ENCODE measurements around the gene POLR3H.

Gene POLR3H

DNA sequence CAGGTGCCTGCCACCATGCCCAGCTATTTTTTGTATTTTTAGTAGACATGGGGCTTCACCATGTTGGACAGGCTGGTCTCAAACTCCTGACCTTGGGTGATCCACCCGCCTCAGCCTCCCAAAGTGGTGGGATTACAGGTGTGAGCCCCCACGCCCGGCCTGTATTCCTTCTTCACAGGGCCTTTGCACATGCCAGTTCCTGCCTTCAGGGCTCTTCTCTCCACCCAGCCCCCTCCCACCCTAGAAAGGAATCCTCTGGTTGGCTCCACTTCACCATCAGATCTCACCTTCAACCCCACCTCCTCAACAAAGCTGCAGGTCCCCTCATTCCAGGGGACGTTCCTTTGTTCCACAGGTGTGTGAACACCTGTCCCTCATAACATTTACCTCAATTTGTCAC lies 2.0 kb downstream of the POLR3H start:
- FAIRE-seq: no peak
- no peak for DNase-seq (ENCODE audit: insufficient read length, low spot score)
- TF ChIP-seq, protein P1, sequence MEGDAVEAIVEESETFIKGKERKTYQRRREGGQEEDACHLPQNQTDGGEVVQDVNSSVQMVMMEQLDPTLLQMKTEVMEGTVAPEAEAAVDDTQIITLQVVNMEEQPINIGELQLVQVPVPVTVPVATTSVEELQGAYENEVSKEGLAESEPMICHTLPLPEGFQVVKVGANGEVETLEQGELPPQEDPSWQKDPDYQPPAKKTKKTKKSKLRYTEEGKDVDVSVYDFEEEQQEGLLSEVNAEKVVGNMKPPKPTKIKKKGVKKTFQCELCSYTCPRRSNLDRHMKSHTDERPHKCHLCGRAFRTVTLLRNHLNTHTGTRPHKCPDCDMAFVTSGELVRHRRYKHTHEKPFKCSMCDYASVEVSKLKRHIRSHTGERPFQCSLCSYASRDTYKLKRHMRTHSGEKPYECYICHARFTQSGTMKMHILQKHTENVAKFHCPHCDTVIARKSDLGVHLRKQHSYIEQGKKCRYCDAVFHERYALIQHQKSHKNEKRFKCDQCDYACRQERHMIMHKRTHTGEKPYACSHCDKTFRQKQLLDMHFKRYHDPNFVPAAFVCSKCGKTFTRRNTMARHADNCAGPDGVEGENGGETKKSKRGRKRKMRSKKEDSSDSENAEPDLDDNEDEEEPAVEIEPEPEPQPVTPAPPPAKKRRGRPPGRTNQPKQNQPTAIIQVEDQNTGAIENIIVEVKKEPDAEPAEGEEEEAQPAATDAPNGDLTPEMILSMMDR (IDR thresholded peaks at IDR 0.05; ENCODE audit: insufficient read depth, missing control alignments): no peak

DNA sequence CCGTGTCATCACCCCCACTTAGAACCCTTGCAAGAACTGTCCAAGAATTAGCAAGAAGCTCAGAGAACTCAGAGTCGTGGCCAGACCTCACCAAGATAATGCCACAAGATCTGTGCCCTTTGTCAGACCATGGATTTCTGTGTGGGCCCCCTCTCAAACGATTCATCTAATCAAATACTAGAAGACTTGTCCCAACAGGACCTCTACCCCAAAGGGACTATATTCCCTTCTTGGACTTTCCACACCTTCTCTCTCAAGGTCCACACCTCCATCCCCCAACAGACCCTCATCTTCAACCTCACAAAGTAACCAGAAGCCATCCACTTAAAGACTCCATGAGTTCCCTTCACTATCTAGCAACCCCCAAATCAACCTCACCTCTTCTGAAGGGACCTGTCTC lies 2.8 kb downstream of the POLR3H start:
- FAIRE-seq (no peak), DNase-seq (ENCODE audit: insufficient read length, low spot score) (no peak)
- TF ChIP-seq, protein P1 (IDR thresholded peaks at IDR 0.05; ENCODE audit: insufficient read depth, missing control alignments): no peak

DNA sequence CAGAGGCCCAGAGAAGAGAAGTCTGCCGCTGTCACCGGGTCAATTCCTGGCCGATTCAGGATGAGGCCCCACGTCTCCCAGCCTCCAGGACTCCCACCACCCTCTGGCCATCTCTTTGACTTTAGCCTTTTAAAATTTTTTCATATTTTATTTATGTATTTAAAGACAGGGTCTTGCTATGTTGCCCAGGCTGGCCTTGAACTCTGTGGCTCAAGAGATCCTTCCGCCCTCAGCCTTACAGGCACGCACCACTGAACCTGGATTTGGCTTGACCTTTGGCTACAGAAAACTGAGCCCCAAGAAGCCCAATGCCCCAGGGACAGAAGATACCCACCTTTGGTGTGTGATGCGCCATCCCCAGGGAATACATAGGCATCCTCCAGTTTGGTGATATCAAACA lies 3.9 kb downstream of the POLR3H start:
- no peak for FAIRE-seq
- DNase-seq (ENCODE audit: insufficient read length, low spot score): no peak
- TF ChIP-seq, protein P1 (IDR thresholded peaks at IDR 0.05; ENCODE audit: insufficient read depth, missing control alignments): no peak

DNA sequence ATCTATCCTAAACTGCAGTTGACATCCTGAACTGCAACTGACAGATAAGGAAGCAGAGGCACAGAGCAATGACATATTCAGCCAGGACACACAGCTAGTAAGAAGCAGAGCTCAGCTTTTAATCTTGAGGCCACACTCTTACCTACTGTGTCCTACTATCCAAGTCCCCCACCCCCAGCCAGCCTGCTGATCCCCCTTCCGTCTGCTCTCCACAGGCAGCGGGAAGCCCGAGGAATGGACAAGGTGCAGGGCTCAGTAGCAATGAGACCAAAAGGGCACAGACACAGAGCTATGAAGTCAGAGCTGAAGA lies 4.3 kb downstream of the POLR3H start:
- TF ChIP-seq, protein P1 (IDR thresholded peaks at IDR 0.05; ENCODE audit: insufficient read depth, missing control alignments): no peak
- FAIRE-seq (no peak), DNase-seq (ENCODE audit: insufficient read length, low spot score) (no peak)

DNA sequence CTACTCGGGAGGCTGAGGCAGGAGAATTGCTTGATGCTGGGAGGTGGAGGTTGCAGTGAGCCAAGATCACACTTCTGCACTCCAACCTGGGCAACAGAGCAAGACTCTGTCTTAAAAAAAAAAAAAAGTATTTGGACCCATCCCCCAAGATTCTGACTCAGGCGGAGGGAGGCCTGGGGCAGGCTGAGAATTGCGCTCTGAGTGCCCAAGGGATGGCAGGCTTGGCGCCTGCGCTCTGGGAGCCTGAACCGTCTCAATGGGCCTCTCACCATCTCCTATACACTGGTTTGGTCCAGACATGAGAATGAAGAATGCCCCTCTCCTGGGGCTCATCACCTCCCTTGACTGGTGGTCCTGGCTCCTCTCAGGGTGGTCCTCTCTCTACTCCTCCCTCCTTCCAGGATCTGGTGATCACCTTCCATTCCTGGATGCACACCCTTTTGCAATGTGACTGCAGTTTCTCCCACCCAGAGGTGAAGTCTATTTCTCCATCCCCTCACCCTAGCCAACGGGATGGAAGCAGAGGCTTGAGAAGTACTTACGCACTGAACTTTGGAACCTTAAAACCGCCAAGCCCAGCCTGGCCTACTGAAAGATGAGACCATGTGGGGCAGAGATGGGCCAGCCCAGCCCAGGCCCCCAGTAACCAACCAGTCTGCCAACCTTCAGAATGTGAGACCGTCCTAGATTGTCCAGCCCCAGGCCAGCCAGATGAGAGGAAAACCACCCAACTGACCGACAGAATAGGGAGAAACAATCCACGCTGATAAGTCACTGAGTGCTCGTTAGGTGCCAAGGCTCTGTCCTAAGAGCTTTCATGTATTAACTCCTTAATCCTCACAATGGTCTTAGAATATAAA lies 4.9 kb downstream of the POLR3H start:
- TF ChIP-seq, protein P1 (IDR thresholded peaks at IDR 0.05; ENCODE audit: insufficient read depth, missing control alignments): no peak
- DNase-seq (ENCODE audit: insufficient read length, low spot score) (no peak), FAIRE-seq (no peak)

DNA sequence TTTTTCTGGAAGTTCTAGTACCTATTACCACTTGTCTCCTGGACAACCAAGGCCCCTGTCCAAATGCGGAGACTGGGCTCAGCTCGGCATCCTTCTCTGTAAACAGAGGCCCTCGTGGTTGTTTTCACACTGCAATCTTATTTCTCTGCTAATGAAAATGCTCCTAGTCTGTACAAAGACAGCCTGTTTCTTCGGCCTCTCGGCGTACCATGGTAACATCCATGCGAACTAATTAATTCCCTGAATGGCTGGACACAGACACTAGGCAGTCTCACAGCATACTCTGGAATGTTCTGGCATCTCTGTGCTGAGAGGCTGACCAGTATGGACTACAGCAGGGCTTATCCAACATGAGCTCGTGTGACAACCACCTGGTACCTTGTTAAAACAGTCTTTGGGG lies 5.7 kb downstream of the POLR3H start:
- TF ChIP-seq, protein P1 (IDR thresholded peaks at IDR 0.05; ENCODE audit: insufficient read depth, missing control alignments): no peak
- no peak for FAIRE-seq
- no peak for DNase-seq (ENCODE audit: insufficient read length, low spot score)

DNA sequence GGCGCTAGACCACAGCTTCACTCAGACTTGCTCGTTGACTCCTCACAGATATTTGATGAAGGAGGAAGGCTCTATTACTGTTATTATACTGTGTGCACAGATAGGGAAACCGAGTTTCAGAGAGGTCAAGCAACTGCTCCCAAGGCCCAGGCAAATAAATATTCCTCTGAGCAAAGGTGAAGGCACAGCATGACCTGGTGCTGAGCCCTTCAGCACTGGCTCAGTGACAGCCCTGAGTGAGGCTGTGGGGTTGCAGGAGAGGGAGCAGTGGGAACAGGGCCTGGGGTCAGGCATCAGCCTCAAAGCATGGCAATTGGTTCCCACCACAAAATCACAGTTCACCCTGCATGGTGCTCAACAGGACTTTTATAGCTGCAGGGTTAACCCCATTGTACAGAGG lies 7.1 kb downstream of the POLR3H start:
- FAIRE-seq: no peak
- TF ChIP-seq, protein P1 (IDR thresholded peaks at IDR 0.05; ENCODE audit: insufficient read depth, missing control alignments): no peak
- no peak for DNase-seq (ENCODE audit: insufficient read length, low spot score)

Measured in D721Med (cell line).